GM23338 (cell line): ENCODE measurements around the gene PML. TPM values are rescaled to one million over a fixed set of nuclear protein-coding genes. Genes with fewer than 3 reads are reported as not detected.

ENCODE experiments used
- ATAC-seq: fragments of 200-7000 bp; cut with Tn5 transposase; 3 replicates; pipeline ENCODE4 v1.9.1; 2020
- DNase-seq: peaks from one replicate; pipeline ENCODE4 v3.0.0-alpha.2; 2015; ENCODE audit warnings: low spot score
- H2AFZ ChIP-seq: fragments of 200-600 bp; sonication (generic); 2 replicates; pipeline ENCODE4 v1.8.0; 2016; ENCODE audit warnings: antibody characterized with exemption, mild to moderate bottlenecking, moderate library complexity
- H3F3A ChIP-seq: fragments of 200-600 bp; sonication (generic); replicated peaks from 2 replicates; pipeline ENCODE4 v1.8.0; 2017; ENCODE audit warnings: antibody characterized with exemption, mixed run types, low read depth
- H3K27ac ChIP-seq: fragments of 200-600 bp; sonication (generic); 2 replicates; pipeline ENCODE4 v1.6.1; 2016; ENCODE audit warnings: low read depth
- H3K27me3 ChIP-seq: fragments of 200-600 bp; sonication (generic); 2 replicates; pipeline ENCODE4 v1.8.0; 2016; ENCODE audit warnings: mild to moderate bottlenecking, mixed run types, moderate library complexity; ENCODE audit not compliant: insufficient read depth
- H3K36me3 ChIP-seq: fragments of 200-600 bp; sonication (generic); 2 replicates; pipeline ENCODE4 v1.8.0; 2016; ENCODE audit warnings: mild to moderate bottlenecking; ENCODE audit not compliant: insufficient read depth
- H3K4me1 ChIP-seq: fragments of 200-600 bp; sonication (generic); 2 replicates; pipeline ENCODE4 v1.8.0; 2016; ENCODE audit warnings: mild to moderate bottlenecking, moderate library complexity; ENCODE audit not compliant: insufficient read depth
- H3K4me2 ChIP-seq: fragments of 200-600 bp; sonication (generic); 2 replicates; pipeline ENCODE4 v1.7.1; 2017; ENCODE audit warnings: mixed run types
- H3K4me3 ChIP-seq: fragments of 200-600 bp; sonication (generic); 2 replicates; pipeline ENCODE4 v1.6.1; 2016; ENCODE audit warnings: mixed run types
- H3K79me2 ChIP-seq: fragments of 200-600 bp; sonication (generic); replicated peaks from 2 replicates; pipeline ENCODE4 v1.8.0; 2017; ENCODE audit warnings: mild to moderate bottlenecking; ENCODE audit not compliant: insufficient read depth
- H3K9me2 ChIP-seq: fragments of 200-600 bp; sonication (generic); 2 replicates; pipeline ENCODE4 v1.8.0; 2017; ENCODE audit not compliant: insufficient read depth
- H4K20me1 ChIP-seq: fragments of 200-600 bp; sonication (generic); replicated peaks from 2 replicates; pipeline ENCODE4 v1.8.0; 2017; ENCODE audit warnings: mild to moderate bottlenecking; ENCODE audit not compliant: insufficient read depth
- H3K27ac Mint-ChIP-seq: 2 replicates; pipeline ENCODE4 v1.8.0; 2020; ENCODE audit warnings: inconsistent platforms, mild to moderate bottlenecking, moderate library complexity, mixed read lengths
- H3K27me3 Mint-ChIP-seq: 3 replicates; pipeline ENCODE4 v1.8.0; 2022; ENCODE audit warnings: low read depth, mild to moderate bottlenecking, moderate library complexity, mixed read lengths, inconsistent platforms; ENCODE audit not compliant: insufficient read depth, poor library complexity
- H3K36me3 Mint-ChIP-seq: 3 replicates; pipeline ENCODE4 v1.8.0; 2021; ENCODE audit warnings: low read depth, mild to moderate bottlenecking, inconsistent platforms, moderate library complexity, mixed read lengths
- H3K4me1 Mint-ChIP-seq: 3 replicates; pipeline ENCODE4 v1.8.0; 2020; ENCODE audit warnings: mild to moderate bottlenecking, inconsistent platforms, mixed read lengths
- H3K4me3 Mint-ChIP-seq: 3 replicates; pipeline ENCODE4 v1.8.0; 2021; ENCODE audit warnings: moderate library complexity, mild to moderate bottlenecking, inconsistent platforms, mixed read lengths
- H3K9me3 Mint-ChIP-seq: 3 replicates; pipeline ENCODE4 v1.8.0; 2020; ENCODE audit warnings: moderate library complexity, mild to moderate bottlenecking, inconsistent platforms, mixed read lengths
- CREB1 ChIP-seq: fragments of 250-450 bp; sonication (Bioruptor Pico); IDR thresholded peaks from 2 replicates; pipeline ENCODE4 v1.5.0; 2020; ENCODE audit warnings: low read depth, mild to moderate bottlenecking, moderate library complexity
- EZH2 ChIP-seq: fragments of 200-600 bp; sonication (generic); IDR thresholded peaks from one replicate; pipeline ENCODE4 v1.8.0; 2017; ENCODE audit warnings: antibody characterized with exemption, mild to moderate bottlenecking, low read depth; ENCODE audit not compliant: unreplicated experiment
- EZH2phosphoT487 ChIP-seq: fragments of 200-600 bp; sonication (generic); IDR thresholded peaks from one replicate; pipeline ENCODE4 v1.8.1; 2018; ENCODE audit warnings: antibody characterized with exemption; ENCODE audit not compliant: unreplicated experiment
- JUNB ChIP-seq: IDR thresholded peaks from one replicate; pipeline ENCODE4 v1.6.1; 2016; ENCODE audit warnings: antibody characterized with exemption; ENCODE audit not compliant: unreplicated experiment
- POLR2AphosphoS5 ChIP-seq: IDR thresholded peaks from 2 replicates; pipeline ENCODE4 v1.6.1; 2016; ENCODE audit warnings: antibody characterized with exemption, low read depth
- STAT1 ChIP-seq: IDR thresholded peaks from one replicate; pipeline ENCODE4 v1.6.1; 2016; ENCODE audit warnings: antibody characterized with exemption; ENCODE audit not compliant: unreplicated experiment
- ZNF114 ChIP-seq: fragments of 250-450 bp; sonication (Bioruptor Pico); IDR thresholded peaks from 2 replicates; pipeline ENCODE4 v1.5.0; 2020; ENCODE audit warnings: mild to moderate bottlenecking, moderate library complexity
- polyA plus RNA-seq: library from polyadenylated mRNA; unstranded; fragments of >200 nt; fragmentation: Nextera tagmentation; extraction: Ambion mirVana; gene quantifications from 2 replicates; pipeline ENCODE4 v1.2.1, GENCODE V29; 2016
- total RNA-seq: library from RNA; depleted of rRNA; stranded (reverse); fragments of >200 nt; shearing (Covaris generic); gene quantifications from 2 replicates; pipeline ENCODE4 v1.2.3, GENCODE V29; 2014
- TF ChIP-seq, protein P1 (sequence below): IDR thresholded peaks from one replicate; pipeline ENCODE4 v1.6.1; 2018; ENCODE audit warnings: antibody characterized with exemption; ENCODE audit not compliant: unreplicated experiment
- TF ChIP-seq, protein P2 (sequence below): fragments of 250-450 bp; sonication (Bioruptor Pico); IDR thresholded peaks from 2 replicates; pipeline ENCODE4 v1.5.0; 2020; ENCODE audit warnings: mild to moderate bottlenecking, moderate library complexity
- TF ChIP-seq, protein P3 (sequence below): IDR thresholded peaks from 2 replicates; pipeline ENCODE4 v1.6.1; 2016; ENCODE audit warnings: antibody characterized with exemption
- TF ChIP-seq, protein P4 (sequence below), 2 experiments: fragments of 200-600 bp in 1 of 2; sonication (generic) in 1 of 2; conservative IDR thresholded peaks; 2 replicates each; pipeline versions ENCODE4 v1.5.1 to v1.6.1; 2016 to 2017; ENCODE audit warnings: antibody characterized with exemption in 2 of 2, low read depth in 2 of 2, mild to moderate bottlenecking in 2 of 2, moderate library complexity in 1 of 2

PML gene
- total and polyA plus RNA-seq, 2 experiments from 2014 or later: 19.0 to 73.1 TPM

DNA sequence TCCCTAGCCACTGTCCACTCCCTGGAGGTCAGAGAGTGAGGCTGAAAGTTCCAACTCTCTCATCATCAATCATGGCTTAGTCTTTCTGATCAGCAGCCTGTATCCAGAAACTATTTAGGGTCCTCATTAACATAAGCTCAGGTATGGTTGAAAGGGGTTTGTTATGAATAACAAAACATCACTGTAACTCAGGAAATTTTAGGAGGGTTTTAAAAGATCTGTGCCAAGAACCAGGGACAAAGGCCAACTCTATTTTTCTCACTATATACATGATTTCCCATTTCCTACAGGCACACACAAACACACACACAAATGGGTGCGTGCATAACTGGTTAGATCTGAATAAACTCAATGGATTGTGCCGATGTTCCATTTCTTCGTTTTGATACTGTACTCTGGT, 26.1 kb upstream of the PML start (continued):
- TF ChIP-seq, protein P1, sequence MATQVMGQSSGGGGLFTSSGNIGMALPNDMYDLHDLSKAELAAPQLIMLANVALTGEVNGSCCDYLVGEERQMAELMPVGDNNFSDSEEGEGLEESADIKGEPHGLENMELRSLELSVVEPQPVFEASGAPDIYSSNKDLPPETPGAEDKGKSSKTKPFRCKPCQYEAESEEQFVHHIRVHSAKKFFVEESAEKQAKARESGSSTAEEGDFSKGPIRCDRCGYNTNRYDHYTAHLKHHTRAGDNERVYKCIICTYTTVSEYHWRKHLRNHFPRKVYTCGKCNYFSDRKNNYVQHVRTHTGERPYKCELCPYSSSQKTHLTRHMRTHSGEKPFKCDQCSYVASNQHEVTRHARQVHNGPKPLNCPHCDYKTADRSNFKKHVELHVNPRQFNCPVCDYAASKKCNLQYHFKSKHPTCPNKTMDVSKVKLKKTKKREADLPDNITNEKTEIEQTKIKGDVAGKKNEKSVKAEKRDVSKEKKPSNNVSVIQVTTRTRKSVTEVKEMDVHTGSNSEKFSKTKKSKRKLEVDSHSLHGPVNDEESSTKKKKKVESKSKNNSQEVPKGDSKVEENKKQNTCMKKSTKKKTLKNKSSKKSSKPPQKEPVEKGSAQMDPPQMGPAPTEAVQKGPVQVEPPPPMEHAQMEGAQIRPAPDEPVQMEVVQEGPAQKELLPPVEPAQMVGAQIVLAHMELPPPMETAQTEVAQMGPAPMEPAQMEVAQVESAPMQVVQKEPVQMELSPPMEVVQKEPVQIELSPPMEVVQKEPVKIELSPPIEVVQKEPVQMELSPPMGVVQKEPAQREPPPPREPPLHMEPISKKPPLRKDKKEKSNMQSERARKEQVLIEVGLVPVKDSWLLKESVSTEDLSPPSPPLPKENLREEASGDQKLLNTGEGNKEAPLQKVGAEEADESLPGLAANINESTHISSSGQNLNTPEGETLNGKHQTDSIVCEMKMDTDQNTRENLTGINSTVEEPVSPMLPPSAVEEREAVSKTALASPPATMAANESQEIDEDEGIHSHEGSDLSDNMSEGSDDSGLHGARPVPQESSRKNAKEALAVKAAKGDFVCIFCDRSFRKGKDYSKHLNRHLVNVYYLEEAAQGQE: no peak
- TF ChIP-seq, protein P2, sequence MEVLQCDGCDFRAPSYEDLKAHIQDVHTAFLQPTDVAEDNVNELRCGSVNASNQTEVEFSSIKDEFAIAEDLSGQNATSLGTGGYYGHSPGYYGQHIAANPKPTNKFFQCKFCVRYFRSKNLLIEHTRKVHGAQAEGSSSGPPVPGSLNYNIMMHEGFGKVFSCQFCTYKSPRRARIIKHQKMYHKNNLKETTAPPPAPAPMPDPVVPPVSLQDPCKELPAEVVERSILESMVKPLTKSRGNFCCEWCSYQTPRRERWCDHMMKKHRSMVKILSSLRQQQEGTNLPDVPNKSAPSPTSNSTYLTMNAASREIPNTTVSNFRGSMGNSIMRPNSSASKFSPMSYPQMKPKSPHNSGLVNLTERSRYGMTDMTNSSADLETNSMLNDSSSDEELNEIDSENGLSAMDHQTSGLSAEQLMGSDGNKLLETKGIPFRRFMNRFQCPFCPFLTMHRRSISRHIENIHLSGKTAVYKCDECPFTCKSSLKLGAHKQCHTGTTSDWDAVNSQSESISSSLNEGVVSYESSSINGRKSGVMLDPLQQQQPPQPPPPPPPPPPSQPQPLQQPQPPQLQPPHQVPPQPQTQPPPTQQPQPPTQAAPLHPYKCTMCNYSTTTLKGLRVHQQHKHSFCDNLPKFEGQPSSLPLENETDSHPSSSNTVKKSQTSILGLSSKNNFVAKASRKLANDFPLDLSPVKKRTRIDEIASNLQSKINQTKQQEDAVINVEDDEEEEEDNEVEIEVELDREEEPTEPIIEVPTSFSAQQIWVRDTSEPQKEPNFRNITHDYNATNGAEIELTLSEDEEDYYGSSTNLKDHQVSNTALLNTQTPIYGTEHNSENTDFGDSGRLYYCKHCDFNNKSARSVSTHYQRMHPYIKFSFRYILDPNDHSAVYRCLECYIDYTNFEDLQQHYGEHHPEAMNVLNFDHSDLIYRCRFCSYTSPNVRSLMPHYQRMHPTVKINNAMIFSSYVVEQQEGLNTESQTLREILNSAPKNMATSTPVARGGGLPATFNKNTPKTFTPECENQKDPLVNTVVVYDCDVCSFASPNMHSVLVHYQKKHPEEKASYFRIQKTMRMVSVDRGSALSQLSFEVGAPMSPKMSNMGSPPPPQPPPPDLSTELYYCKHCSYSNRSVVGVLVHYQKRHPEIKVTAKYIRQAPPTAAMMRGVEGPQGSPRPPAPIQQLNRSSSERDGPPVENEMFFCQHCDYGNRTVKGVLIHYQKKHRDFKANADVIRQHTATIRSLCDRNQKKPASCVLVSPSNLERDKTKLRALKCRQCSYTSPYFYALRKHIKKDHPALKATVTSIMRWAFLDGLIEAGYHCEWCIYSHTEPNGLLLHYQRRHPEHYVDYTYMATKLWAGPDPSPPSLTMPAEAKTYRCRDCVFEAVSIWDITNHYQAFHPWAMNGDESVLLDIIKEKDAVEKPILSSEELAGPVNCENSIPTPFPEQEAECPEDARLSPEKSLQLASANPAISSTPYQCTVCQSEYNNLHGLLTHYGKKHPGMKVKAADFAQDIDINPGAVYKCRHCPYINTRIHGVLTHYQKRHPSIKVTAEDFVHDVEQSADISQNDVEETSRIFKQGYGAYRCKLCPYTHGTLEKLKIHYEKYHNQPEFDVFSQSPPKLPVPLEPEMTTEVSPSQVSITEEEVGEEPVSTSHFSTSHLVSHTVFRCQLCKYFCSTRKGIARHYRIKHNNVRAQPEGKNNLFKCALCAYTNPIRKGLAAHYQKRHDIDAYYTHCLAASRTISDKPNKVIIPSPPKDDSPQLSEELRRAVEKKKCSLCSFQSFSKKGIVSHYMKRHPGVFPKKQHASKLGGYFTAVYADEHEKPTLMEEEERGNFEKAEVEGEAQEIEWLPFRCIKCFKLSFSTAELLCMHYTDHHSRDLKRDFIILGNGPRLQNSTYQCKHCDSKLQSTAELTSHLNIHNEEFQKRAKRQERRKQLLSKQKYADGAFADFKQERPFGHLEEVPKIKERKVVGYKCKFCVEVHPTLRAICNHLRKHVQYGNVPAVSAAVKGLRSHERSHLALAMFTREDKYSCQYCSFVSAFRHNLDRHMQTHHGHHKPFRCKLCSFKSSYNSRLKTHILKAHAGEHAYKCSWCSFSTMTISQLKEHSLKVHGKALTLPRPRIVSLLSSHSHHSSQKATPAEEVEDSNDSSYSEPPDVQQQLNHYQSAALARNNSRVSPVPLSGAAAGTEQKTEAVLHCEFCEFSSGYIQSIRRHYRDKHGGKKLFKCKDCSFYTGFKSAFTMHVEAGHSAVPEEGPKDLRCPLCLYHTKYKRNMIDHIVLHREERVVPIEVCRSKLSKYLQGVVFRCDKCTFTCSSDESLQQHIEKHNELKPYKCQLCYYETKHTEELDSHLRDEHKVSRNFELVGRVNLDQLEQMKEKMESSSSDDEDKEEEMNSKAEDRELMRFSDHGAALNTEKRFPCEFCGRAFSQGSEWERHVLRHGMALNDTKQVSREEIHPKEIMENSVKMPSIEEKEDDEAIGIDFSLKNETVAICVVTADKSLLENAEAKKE: no peak

DNA sequence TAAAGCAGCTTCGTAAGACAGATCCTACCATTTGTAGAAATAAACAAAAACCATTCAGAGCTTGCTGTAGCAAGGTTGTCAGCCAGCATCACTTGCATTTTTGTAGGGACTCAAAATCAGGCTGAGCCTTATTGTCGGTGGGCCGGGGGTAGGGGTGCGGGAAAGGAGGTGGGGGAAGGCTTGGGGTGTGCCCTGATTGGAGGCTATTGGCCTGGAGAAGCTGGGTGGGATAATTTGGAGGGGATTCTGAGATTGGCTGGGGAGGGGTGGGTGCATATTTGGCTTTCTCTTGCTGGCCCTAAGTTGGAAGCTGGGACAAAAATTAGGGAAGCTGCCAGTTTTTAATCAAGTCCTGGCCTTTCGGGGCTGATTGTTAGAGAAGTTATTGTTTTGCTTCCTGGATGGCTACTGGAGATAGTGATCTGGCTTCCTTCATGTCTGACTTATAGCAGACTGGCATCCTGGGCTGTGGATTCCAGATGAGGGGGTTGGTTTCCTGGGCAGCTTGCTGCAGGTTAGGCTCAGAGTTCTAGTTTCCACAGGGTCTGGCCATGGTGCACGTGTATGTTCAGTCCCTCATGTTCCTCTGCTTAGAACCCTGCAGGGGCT, 25.3 kb upstream of the PML start:
- no peak overlapping the region for H3K4me3 Mint-ChIP-seq
- H3K4me1 Mint-ChIP-seq: peaks cover 39% of the 10 kb centered on the region
- no peak overlapping the region for H3K27ac Mint-ChIP-seq
- Histone ChIP-seq H3K27ac (no peak overlapping the region), H3K36me3 (no peaks in the 10 kb centered on the region), H3F3A (no peaks in the 10 kb centered on the region), H4K20me1 (no peaks in the 10 kb centered on the region), H3K79me2 (no peaks in the 10 kb centered on the region), H2AFZ (peak overlapping the region; percentile 43; the same call in 1 of the 2 replicates), H3K4me3 (no peak overlapping the region), H3K9me2 (no peaks in the 10 kb centered on the region), H3K4me2 (no peak overlapping the region), H3K27me3 (peaks cover 3% of the 10 kb centered on the region; the same call in 1 of the 2 replicates), H3K4me1 (peaks cover 34% of the 10 kb centered on the region)
- H3K27me3 Mint-ChIP-seq: peaks cover 6% of the 10 kb centered on the region
- peaks cover 1% of the 10 kb centered on the region; the same call in 1 of the 3 replicates for H3K9me3 Mint-ChIP-seq
- no peaks in the 10 kb centered on the region; the same call in 2 of the 3 replicates for H3K36me3 Mint-ChIP-seq
- ATAC-seq (no peak), DNase-seq (no peak)
- no peak for TF ChIP-seq EZH2phosphoT487
- no peak for TF ChIP-seq ZNF114 (CRISPR knock-in tag)
- TF ChIP-seq STAT1: no peak
- TF ChIP-seq, protein P3, sequence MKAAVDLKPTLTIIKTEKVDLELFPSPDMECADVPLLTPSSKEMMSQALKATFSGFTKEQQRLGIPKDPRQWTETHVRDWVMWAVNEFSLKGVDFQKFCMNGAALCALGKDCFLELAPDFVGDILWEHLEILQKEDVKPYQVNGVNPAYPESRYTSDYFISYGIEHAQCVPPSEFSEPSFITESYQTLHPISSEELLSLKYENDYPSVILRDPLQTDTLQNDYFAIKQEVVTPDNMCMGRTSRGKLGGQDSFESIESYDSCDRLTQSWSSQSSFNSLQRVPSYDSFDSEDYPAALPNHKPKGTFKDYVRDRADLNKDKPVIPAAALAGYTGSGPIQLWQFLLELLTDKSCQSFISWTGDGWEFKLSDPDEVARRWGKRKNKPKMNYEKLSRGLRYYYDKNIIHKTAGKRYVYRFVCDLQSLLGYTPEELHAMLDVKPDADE: no peak
- no peak for TF ChIP-seq POLR2AphosphoS5
- no peak for TF ChIP-seq JUNB
- no peak for TF ChIP-seq CREB1
- TF ChIP-seq EZH2: no peak
- TF ChIP-seq, protein P4, sequence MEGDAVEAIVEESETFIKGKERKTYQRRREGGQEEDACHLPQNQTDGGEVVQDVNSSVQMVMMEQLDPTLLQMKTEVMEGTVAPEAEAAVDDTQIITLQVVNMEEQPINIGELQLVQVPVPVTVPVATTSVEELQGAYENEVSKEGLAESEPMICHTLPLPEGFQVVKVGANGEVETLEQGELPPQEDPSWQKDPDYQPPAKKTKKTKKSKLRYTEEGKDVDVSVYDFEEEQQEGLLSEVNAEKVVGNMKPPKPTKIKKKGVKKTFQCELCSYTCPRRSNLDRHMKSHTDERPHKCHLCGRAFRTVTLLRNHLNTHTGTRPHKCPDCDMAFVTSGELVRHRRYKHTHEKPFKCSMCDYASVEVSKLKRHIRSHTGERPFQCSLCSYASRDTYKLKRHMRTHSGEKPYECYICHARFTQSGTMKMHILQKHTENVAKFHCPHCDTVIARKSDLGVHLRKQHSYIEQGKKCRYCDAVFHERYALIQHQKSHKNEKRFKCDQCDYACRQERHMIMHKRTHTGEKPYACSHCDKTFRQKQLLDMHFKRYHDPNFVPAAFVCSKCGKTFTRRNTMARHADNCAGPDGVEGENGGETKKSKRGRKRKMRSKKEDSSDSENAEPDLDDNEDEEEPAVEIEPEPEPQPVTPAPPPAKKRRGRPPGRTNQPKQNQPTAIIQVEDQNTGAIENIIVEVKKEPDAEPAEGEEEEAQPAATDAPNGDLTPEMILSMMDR (conservative IDR thresholded peaks at IDR 0.05; ENCODE audit: low read depth in 2 of 2): no peak
